ENCODE results near the gene UAP1.
"Not testable (repeated sequence)": the region's sequence is repeated elsewhere in the genome, so short reads cannot be mapped to it uniquely, and the experiment has no call there.

The UAP1 gene

DNA sequence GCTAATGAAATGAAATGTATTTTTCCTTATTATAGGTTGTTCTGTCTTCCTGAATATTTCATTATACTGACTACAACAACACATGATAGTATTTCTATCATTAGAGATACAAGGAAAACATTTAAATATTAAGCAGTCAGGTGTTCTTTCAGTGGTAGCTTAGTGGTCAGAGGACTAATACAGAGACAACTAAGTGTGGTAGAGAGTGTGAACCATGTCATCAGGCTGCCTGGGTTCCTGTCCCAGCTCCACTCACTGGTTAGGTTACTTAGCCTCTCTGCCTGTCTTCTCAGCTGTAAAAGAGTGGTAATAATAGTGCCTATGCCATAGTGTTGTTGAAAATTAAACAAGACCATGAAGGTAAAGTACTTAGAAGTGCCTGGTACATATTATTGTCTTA is 3.9 kb downstream of the UAP1 start:
- no peak for DNase-seq (ENCODE audit: low read depth)

- no peak for DNase-seq (ENCODE audit: low read depth)
These were observed 5.3 kb downstream of the UAP1 start for GRCh38 chr1:162566870-162567269.

DNA sequence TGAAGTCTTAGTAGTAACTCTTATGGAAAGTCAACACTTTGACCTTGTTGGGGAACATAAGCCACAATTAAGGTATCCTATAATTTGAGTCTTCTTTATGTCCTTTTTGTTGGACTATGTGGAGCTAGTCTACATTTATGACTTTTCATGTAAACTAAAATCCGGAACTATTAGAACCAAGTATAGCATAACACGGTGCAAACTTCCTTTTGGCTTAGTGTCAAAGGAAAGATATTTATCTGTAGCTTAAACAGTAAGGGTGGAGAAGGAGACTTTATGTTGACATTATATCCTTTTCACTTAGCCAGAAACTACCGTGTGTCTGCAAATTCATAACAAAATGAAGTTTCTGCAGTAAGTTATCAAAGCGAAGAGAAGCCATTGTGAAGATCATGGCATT is 7.3 kb downstream of the UAP1 start:
- no peak for DNase-seq (ENCODE audit: low read depth)

- no peak for DNase-seq (ENCODE audit: low read depth)
These were observed 9.2 kb downstream of the UAP1 start for GRCh38 chr1:162570718-162571117.

- DNase-seq (ENCODE audit: low read depth): not testable (repeated sequence)
These were observed 9.6 kb downstream of the UAP1 start for GRCh38 chr1:162571121-162571520.

GRCh38 chr1:162571696-162572095 is 10.2 kb downstream of the UAP1 start:
- no peak for DNase-seq (ENCODE audit: low read depth)

DNA sequence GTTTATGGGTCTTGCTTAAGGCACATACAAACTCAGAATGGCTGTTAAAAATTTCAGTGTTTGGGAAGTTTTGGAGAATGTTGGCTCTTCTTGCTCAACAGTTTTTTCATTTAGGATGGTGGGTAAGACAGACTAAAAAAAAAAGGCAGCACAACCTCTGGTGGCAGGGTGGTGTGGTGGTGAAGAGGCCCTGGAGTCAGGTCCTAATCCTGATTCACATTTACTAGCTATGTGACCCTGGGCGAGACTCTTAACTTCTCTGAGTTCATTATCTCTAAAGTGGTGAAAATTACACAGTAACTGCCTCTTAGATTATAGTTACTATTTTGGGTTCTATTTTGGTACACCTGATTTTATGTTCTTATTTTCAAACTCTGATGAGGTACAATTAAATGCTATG is 11.6 kb downstream of the UAP1 start:
- no peak for DNase-seq (ENCODE audit: low read depth)

DNA sequence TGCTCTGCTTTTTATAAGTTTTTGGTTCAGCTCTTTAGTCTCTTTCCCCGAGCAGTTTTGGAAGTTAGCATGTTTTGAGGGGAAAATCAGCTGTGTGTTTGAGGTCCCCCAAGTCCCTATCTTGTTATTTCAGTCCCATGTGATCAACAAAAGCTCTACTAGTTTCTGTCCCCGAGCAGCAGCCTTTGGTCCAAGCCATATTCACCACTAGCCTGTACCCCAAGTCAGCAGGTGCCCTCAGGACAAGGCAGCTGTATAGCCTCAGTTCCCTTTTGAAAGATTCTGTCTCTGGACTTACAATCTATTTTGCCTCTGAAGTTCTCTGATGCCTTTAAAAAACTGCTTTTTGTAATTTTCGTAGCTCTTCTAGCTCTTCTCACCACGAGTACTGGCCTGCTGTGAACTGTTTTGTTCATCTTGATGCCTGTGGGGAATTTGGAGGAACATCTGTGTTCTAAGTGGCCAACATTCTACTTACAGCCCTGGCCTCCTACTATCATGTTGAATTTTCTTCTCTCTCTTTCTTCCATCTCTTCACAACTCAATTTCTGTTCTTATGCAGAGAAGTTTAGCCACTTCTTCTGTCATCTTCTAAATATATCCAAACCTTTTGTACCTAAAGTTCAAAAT is 16.7 kb downstream of the UAP1 start:
- DNase-seq (ENCODE audit: low read depth): no peak

GRCh38 chr1:162578936-162579335 is 17.4 kb downstream of the UAP1 start:
- DNase-seq (ENCODE audit: low read depth): no peak

- no peak for DNase-seq (ENCODE audit: low read depth)
These were observed 18.8 kb downstream of the UAP1 start for GRCh38 chr1:162580308-162580707.

DNA sequence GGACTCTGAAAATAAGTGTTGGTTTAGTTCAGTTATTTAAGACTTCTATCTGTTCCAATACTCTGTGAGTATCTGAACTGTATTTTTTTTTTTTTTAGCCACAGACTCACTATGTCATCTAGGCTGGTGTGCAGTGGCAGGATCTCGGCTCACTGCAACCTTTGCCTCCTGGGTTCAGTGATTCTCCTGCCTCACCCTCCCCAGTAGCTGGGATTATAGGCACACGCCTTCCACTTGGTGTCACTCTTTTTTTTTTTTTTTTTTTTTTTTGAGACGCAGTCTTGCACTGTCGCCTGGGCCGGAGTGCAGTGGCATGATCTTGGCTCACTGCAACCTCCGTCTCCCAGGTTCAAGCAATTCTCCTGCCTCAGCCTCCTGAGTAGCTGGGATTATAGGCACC is 21.4 kb downstream of the UAP1 start:
- not testable (repeated sequence) for DNase-seq (ENCODE audit: low read depth)

DNA sequence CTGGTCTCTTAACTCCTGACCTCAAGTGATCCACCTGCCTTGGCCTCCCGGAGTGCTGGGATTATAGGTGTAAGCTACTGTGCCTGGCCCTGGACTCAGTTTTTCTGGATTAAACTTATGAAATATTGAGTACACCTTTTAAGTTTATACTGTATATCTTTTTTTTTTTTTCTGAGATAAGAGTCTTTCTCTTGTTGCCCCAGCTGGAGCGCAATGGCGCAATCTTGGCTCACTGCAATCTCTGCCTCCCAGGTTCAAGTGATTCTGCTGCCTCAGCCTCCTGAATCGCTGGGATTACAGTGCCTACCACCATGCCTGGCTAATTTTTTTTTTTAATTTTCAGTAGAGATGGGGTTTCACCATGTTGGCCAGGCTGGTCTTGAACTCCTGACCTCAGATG is 23.6 kb downstream of the UAP1 start:
- not testable (repeated sequence) for DNase-seq (ENCODE audit: low read depth)

DNA sequence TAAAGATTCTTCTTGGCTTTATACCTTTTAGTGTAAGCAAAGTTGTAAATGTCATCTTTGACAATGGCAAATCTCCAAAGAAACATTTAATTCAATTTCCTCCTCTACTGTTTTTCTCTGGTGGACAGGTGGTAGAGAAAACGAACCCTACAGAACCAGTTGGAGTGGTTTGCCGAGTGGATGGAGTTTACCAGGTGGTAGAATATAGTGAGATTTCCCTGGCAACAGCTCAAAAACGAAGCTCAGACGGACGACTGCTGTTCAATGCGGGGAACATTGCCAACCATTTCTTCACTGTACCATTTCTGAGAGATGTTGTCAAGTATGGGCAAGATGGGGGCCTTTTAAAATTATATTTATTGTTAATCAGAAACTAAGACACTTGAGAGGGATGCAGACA is 25.8 kb downstream of the UAP1 start:
- no peak for DNase-seq (ENCODE audit: low read depth)

DNA sequence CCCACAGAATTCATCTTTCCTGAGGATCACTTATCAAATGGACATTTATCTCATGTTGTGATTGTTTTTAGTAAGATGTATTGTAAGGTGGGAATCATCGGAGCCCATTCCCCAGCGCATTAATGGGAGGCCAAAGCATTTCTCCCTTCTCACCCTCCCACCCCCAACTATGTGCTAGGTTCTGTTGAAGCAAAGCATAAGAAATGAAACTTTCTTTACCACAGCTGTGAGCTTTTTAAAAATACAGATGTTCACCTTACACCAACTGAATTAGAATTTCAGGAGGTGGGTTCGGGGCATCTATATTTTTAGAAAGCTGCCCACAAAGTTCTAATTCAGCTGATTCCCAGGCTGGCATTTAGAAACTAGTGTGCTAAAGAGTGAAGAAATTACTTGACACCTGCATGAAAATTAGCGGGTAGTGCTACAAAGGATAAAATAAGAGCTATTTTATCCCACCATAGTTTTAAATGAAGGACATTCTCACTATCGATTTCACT is 26.3 kb downstream of the UAP1 start:
- no peak for DNase-seq (ENCODE audit: low read depth)

GRCh38 chr1:162590101-162590500 is 28.6 kb downstream of the UAP1 start:
- no peak for DNase-seq (ENCODE audit: low read depth)

- no peak for DNase-seq (ENCODE audit: low read depth)
These were observed 29.2 kb downstream of the UAP1 start for GRCh38 chr1:162590686-162591085.

GRCh38 chr1:162596514-162597170 is 35.1 kb downstream of the UAP1 start:
- DNase-seq (ENCODE audit: low read depth): no peak

GRCh38 chr1:162599451-162599850 is 37.9 kb downstream of the UAP1 start:
- no peak for DNase-seq (ENCODE audit: low read depth)

DNA sequence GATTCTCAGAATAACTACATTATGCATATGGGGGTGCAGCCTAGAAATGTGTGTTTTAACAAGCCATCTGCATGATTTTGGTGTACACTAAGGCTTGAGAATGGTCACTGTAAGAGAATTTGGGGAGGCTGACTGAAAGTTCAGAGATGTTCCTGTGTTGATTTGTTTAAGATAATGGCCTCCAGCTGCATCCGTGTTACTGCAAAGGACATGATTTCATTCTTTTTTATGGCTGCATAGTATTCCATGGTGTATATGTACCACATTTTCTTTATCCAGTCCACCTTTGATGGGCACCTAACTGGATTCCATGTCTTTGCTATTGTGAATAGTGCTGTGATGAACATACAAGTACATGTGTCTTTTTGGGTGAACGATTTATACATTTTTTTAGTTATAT is 41.6 kb downstream of the UAP1 start:
- not testable (repeated sequence) for DNase-seq (ENCODE audit: low read depth)

GRCh38 chr1:162605225-162605927 is 43.9 kb downstream of the UAP1 start:
- peak; percentile 65 for DNase-seq (ENCODE audit: low read depth)

DNA sequence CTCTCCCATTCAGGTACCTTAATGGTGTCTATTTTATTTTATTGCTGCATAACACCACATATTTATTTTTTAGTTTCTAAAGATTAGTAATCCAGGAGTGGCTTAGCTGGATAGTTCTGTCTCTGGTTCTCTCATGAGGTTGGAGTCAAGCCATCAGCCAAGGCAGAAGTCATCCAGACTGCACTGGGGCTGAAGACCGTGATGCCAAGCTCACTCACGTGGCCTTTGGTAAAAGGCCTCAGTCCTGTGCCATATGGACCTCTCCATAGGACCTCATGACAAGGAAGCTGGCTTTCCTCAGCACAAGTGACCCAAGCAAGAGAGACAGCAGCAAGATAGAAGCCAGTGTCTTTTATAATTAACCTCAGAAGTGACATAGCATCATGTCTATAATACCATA is 47.8 kb downstream of the UAP1 start:
- no peak for DNase-seq (ENCODE audit: low read depth)

DNA sequence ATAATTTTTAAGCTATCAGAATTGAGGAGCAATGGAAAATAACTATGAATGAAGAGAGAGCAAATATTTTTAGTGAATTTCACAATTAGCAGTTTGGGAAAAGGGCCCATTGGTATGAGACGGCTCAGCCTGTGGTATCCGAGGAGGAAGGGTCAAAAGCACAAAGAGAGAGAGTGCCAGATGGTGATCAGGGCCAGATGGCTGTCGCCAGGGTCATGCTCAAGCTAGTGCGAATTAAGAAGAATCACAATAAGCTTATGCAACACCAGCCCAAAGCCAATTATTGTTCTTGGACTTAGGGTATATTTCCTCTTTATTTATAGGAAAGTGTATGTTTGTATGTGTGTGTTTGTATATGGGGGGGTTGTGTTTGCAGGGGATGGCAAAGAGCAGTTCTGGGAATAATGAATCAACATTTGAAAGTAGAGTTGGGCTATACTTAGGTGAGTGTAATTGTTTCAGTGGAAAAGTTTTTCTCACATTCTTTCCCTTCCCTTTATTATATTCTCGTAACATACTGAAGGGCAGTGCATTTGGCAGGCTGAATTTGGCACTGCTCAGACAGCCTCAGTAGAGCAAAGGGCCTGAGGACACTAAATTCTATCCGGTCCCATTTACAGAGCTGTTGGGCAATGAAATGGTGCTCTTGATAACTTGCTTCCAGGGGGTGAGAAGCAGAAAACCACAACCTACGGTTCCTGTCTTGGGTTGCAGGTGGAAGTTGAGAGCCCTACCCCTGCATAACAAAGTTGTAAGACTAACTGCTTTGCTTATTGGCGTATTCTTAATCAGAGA is 51.3 kb downstream of the UAP1 start:
- no peak for DNase-seq (ENCODE audit: low read depth)
